ENCODE measurements around the gene PPP1R12A.

Gene PPP1R12A

GRCh38 chr12:79933043-79933442, 1.9 kb downstream of the PPP1R12A start:
- TF ChIP-seq SPI1 (IDR thresholded peaks at IDR 0.05; ENCODE audit: borderline replicate concordance, low read depth) (no peak), REST (IDR thresholded peaks at IDR 0.05; ENCODE audit: insufficient replicate concordance, low read depth) (no peak), POLR2AphosphoS5 (IDR thresholded peaks at IDR 0.05; ENCODE audit: low read depth) (no peak)
- no peaks in the 10 kb centered on the region for H3K27me3 ChIP-seq (ENCODE audit: insufficient read depth, poor library complexity, severe bottlenecking)
- no peak for DNase-seq (ENCODE audit: low read depth in 1 of 2, low spot score in 1 of 2)
- H3K27ac ChIP-seq (replicated peaks): peak overlapping the region; percentile 97
- peak overlapping the region; percentile 71 for H3K4me3 ChIP-seq (replicated peaks; ENCODE audit: insufficient read depth, low read length)

DNA sequence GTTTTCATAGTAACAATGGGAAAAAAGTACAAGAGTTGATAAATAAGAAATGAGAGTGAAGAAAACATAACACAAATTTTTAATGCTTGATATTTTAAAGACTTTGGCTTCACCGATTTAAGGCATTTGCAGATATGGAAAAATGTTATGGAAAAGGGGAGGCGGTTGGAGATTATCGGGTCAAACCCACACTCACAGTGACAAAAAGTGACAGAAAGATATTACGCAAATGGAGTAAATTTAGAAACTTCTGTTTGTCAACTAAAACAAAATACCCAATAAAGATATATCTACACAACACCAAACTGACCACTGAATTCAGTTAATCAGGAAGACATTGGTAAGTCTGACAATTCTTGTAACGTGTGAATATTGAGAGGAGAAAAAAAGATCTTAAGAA, 2.5 kb downstream of the PPP1R12A start:
- Histone ChIP-seq H3K27me3 (ENCODE audit: insufficient read depth, poor library complexity, severe bottlenecking) (no peaks in the 10 kb centered on the region), H3K4me3 (replicated peaks; ENCODE audit: insufficient read depth, low read length) (peak overlapping the region; percentile 71), H3K27ac (replicated peaks) (peak overlapping the region; percentile 27)
- no peak for DNase-seq (ENCODE audit: low read depth in 1 of 2, low spot score in 1 of 2)
- TF ChIP-seq POLR2AphosphoS5 (IDR thresholded peaks at IDR 0.05; ENCODE audit: low read depth) (no peak), CTCF (IDR thresholded peaks at IDR 0.05; ENCODE audit: insufficient read depth, low read length) (no peak), REST (IDR thresholded peaks at IDR 0.05; ENCODE audit: insufficient replicate concordance, low read depth) (no peak), SPI1 (IDR thresholded peaks at IDR 0.05; ENCODE audit: borderline replicate concordance, low read depth) (no peak), GABPA (IDR thresholded peaks at IDR 0.05; ENCODE audit: low read depth) (no peak)

- TF ChIP-seq GABPA (IDR thresholded peaks at IDR 0.05; ENCODE audit: low read depth): no peak
- no peak for TF ChIP-seq POLR2AphosphoS5 (IDR thresholded peaks at IDR 0.05; ENCODE audit: low read depth)
- no peak for TF ChIP-seq SPI1 (IDR thresholded peaks at IDR 0.05; ENCODE audit: borderline replicate concordance, low read depth)
- TF ChIP-seq CTCF (IDR thresholded peaks at IDR 0.05; ENCODE audit: insufficient read depth, low read length): no peak
- no peak for TF ChIP-seq REST (IDR thresholded peaks at IDR 0.05; ENCODE audit: insufficient replicate concordance, low read depth)
- Histone ChIP-seq H3K27me3 (ENCODE audit: insufficient read depth, poor library complexity, severe bottlenecking) (no peaks in the 10 kb centered on the region), H3K4me3 (replicated peaks; ENCODE audit: insufficient read depth, low read length) (no peak overlapping the region), H3K27ac (replicated peaks) (peak overlapping the region; percentile 57)
- no peak for DNase-seq (ENCODE audit: low read depth in 1 of 2, low spot score in 1 of 2)
Observed at GRCh38 chr12:79929065-79929464, 5.8 kb downstream of the PPP1R12A start.

Measured in HL-60 (cell line).